Stimulated activated CD8-positive, alpha-beta memory T cell treated with anti-CD3 and anti-CD28 coated beads, Interleukin-12 subunit alpha, Interleukin-12 subunit beta, amount 100 ng/mL, for 24 hours (primary cell): Measurements from ENCODE around the gene LY6G6C.
A peak's percentile ranks its signal among the peaks of the same experiment; 100 is the strongest.

Source experiments
- DNase-seq: peaks from one replicate; pipeline ENCODE4 v3.0.0-alpha.2; 2020; ENCODE audit errors: extremely low read depth

LY6G6C gene

DNA sequence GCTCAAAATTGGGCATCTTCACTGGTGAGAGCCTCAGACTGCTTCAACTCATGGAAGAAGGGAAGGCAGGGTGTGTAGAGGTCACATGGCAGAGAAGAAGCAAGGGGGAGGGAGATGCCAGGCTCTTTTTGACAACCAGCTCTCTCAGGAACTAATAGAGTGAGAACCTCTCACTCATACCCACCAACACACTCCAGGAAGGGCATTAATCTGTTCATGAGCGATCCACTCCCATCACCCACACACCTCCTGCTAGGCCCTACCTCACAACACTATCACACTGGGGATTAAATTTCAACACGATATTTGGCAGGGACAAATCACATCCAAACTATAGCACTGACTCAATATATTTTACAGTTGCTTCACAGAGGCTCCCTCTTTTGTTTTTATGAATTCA is 20.3 kb upstream of the LY6G6C start:
- DNase-seq, result no peak

DNA sequence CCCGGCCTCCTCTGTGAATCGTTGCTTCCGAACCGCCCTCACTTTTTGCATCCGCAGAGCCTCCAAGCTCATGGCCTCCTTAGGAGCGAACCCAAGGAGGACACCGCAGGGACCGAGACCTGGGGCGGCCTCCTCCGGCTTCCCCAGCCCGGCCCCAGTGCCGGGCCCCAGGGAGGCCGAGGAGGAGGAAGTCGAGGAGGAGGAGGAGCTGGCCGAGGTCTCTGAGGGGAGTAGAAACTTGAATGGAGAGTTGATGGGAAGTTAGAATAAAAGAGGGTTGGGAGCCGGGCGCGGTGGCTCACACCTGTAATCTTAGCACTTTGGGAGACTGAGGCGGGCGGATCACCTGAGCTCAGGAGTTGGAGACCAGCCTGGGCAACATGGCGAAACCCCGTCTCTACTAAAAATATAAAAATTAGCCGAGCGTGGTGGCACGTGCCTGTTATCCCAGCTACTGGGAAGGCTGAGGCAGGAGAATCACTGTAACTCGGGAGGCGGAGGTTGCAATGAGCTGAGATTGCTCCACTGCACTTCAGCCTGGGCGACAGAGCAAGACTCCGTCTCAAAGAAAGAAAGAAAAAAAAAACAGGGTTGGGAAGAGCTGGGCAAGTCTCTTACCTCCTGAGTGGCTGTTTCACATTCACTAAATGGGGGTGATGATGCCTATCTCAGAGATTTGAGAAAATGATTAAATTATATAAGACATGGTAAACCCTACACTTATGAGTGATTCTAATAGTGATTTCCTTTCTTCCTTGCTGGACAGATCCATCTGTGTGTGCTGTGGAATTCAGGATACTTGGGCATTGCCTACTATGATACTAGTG is 19.1 kb upstream of the LY6G6C start:
- DNase-seq, result no peak

DNA sequence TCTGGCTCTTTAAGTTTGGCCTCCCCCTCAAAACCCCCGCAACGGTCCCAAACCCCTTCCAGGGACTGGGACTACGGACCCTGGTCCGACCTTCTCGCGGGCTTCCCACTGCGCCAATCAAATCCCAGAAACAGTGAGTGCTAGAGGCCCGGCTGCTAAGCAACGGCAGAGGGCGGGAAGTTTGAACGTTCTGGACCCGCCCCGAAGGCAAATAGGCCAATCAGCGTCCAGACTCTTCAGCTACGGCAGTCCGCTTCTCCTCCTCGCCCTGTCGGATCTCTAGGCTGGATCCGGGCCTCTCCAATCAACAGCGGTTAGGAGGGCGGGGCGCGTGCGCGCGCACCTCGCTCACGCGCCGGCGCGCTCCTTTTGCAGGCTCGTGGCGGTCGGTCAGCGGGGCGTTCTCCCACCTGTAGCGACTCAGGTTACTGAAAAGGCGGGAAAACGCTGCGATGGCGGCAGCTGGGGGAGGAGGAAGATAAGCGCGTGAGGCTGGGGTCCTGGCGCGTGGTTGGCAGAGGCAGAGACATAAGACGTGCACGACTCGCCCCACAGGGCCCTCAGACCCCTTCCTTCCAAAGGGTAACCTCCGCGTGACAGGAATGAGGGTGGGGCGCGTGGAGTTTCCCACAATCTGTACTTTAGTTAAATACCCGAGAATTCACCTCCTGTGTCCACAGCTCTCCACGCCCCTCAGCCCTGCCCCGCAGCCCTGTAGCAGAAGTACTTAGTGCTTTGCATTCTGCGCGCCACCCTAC is 18.3 kb upstream of the LY6G6C start, which contains the start of gene MSH5:
TSS of gene MSH5 (plus strand) at position 367 of the 758 bp plus-strand sequence. CDS start 462 bp downstream, outside the sequence.
- DNase-seq, result peak; percentile 84

DNA sequence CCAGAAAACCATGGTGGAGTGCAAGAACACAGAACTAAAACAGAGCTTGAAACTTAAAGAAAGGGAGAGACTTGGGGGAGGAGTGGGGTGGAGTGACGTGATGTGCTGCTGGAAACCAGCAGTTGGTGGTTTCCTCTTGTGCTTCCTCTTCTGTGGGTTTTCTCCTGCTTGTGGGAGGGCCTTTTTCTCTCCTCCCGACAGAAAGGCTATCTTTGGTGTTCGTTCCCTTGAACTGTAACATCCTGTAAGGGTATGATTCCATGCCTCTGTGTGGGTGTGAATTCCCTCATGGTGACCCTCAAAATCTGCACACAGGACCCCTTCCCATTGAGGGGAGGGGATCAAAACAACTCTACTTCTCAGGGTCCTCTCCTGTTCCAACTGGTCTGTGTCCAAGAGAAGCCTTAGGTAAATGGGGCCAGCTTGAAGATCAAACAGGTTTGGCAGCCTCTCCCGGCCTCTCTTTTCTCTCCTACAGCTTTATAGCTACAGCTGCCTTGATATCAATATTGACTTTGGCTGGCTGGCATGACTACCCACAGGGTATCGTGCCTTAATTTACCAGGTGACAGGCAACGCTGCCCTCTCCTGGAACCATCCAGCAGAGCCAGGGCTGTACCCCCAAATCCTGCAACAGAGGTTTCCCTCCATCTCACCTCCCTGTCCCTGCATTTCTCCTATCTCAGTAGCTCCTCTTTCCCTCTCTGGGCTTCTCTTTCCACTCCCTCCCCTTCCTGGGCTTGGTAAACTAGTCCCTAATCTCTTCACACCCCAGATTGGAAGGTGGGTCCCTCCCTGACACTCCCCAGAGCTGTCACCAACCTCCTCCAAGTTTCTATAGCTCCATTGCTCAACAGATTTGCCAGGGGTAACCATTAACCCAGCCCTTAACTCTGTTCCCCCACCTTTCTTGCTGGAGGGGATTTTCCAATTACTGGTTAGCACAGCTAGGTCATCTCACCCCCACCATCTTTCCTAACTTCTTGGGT is 16.7 kb upstream of the LY6G6C start:
- DNase-seq, result peak; percentile 37

DNA sequence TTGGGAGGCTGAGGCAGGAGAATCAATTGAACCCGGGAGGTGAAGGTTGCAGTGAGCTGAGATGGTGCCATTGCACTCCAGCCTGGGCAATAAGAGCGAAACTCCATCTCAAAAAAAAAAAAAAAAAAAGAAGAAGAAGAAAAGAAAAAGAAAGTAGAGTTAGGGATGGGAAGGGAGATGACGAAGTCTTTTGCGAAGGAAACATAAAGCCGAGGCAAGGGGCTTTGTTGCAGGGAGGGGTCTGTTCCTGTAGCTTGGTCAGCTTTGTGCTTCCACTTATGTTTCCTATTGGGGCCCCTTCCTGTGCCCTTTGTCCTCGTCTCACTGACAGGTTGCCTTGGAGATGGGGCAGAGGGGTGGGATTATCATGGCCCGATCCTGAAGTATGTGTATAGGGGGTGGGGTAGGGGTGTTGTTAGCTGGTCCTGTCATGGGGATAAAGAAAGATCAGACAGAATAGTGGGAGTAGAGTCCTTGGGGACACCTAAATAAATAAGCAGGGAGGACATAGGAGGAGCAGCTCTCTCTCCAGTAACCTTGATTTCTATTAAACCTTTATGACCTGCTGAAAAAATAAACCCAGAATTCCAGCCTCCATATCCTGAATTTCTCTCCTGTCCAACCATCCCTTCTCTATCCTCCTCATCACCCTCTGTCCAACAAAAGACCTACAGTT is 15.9 kb upstream of the LY6G6C start:
- DNase-seq, result no peak

DNA sequence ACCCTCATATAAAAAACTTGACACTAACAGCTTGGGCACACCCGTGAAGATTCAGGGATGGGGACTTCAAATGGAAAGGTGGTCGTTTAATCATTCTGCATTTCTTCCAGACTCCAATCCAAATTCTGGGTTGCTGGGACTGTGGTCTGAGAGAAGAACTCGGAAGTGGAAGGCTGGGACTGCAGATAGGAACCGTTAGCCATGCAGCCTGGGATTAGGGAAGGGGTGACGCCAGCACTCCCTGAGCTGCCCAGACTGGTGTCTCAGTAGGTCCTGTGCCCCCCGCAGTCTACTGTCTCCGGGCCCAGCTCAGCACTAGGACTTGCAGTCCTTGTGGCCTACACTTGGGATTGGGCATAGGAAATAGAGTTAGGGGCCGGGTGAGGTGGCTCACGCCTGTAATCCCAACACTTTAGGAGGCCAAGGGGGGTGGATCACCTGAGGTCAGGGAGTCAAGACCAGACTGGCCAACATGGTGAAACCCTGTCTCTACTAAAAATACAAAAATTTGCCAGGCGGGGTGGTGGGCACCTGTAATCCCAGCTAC is 15.3 kb upstream of the LY6G6C start:
- DNase-seq, result no peak

DNA sequence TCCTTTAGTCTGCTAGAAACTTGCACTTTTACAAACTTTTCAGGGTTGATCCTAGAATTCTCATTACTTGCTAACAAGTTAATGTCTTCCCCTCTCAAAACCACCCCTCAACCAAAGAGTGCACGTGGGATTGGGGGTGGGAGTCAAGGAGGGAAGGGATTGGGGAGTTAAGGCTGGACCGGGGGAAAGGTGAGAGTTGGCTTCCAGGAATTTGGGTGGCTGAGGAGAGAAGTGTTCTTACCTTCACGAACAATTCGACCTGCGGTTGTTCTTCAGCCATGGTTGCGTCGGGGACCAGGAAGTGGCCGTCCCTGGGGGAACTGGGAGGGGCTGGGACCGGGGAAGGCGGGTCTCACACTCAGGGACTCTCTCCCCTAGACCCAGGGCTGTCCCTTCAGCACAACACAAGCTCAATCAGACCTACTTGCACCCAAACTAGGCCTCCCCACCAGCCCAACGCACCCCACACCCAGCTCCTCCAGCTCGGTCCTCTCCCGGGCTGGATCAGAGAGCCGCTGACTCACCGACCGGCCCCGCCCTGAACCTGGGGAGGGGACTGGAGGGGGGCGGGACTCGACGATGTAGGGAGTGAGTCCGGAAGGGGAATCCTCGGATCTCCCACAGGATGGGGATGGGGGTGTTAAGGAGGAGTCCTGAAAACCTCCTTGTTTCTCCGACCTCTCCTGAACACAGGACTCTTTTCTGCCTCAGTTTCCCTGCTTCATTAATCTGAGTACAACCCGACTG is 14.6 kb upstream of the LY6G6C start, which contains the start of gene CLIC1:
TSS of gene CLIC1 (minus strand) at position 510 of the 747 bp plus-strand sequence. CDS start at position 280, 230 bp downstream.
- DNase-seq, result peak; percentile 49

DNA sequence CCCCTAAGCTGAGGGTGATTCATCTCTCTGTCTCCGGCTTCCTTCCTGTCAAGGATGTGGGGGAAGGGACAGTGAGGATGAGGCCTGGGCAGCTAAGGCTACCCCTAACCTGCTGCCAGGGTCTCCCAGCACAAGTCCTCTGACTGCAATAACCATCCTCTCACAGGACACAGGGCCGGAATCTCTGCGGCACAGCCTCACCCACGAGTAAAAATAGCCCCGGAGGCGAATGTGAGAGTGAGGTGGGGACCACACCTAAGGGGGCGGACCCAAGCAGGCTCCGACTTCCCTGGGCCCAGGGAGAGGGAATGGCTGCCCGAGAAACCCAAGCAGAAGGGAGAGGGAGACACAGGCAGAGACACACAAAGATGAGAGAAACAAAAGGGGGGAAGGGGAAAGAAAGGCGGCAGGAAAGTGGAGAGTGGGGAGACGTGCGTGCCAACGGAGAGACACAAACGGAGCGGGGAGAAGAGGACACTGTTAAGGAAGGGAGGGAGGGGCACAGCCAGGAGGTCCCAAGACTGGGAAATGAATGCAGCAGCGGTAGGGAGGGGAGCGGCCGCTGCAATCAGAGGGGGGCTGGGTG is 13.4 kb upstream of the LY6G6C start:
- DNase-seq, result no peak

DNA sequence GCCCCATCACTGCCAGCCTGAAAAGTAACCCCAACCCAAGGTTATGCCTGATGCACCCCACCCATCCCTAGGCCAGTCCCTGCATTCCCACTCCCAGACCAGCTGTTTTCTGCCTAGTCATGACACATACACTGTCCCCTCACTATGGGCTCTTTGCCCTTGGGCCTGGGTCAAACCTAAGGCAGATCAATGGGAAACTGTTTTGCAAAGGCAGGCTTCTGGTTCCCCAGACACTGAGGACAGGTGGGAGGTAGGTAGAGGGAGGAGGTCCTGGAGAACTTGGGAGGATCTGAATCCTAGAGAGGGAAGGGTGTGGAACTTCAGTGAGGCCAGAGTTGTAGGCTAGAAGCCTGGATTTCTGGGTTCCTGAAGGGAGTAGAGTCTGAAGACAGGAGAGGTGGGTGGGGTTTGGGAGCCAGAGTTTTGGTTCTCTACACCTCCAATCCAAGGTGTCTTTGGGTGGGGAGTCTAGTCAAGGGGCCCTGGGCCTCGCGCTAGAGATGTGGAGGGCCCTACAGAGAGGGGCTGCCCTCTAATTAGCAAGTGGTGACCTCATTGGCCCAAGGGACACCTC is 12.8 kb upstream of the LY6G6C start:
- no peak for DNase-seq

DNA sequence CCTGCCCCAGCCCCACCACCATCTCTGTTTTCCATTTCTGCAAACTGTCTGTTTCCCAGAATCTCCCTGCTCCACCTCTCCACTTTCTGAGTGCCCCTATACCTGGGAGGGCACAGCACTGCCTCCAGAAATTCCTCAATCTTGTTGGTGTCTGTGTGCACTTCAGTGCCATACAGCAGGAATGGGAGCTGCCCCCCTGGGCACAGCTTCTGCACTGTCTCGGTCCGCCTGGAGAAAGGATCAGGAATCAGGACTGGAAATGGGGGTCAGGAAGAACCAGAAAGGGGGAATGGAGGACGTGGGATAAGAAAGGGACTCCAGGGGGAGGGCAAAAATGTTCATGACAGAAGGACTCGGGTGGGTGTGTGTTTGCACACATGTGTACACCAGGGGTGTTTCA is 12.2 kb upstream of the LY6G6C start:
- no peak for DNase-seq

DNA sequence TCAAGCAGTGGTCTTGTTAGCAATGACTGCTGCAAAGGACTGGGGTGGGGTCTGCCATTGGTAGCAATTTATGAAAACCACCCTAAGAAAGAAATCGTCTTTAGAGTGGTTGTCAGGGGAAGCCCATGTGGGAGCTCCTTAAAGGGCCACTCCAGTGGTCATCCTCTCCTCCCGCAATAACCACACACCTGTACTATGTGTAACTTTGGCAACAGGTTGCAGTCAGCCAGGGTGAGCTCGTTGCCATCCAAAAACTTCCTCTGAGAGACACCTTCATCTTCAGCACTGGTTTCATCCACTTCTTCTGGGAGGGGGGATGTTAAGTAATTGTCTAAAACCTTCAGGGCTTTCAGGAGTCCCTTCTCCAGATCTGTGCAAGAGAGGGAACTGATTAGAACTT is 10.5 kb upstream of the LY6G6C start:
- no peak for DNase-seq

DNA sequence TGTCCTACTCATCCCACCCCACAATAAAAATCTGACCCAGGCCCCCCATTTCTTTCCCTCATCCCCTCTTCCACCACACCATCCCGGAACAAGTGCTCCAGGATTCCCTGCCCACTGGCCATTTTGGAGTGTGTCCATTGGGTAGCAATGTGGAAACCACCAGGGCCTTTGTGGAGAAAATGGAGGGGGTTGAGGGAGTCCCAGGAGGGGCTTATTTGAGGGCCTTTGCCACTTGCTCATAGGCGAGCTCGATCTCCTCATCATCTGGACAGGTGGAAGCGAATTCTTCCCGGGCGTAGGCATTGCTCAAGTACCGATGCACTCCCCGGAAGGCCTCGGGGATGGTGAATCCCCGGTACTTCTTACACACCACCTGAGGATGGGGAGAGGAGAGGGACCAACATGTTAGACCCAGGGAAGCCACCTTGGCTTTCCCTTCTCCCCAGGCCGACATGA is 9.1 kb upstream of the LY6G6C start:
- no peak for DNase-seq

DNA sequence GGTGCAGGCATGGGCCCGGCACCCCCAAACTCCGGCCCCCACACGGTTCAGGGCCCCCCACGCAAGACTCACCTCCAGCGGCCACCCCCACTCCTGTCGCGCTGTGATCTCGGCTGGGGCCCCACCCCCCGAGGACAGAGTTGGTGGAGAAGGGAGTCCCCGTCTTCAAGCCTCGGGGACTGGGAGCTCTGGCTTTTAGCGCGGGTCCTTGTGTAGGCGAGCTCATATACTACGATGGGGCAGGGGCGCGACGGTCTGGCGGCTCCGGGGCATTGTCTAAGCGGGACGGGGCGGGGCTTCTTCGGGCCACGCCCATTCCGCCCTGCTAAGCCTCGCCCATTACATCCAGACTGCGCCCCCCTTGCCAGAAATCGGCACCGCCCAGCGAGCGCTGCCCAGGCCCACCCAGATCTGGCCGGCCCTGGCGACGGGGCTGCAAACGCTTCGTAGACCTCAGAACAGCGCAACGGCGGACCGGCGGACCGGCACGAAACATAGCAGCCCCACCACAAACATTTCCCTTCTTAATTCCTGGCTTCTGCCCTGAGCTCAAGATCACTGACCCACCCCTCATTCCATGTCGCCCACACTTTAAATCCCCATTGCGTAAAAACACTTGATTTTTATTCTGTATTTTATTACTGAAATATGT is 8.6 kb upstream of the LY6G6C start:
- peak; percentile 40 for DNase-seq

DNA sequence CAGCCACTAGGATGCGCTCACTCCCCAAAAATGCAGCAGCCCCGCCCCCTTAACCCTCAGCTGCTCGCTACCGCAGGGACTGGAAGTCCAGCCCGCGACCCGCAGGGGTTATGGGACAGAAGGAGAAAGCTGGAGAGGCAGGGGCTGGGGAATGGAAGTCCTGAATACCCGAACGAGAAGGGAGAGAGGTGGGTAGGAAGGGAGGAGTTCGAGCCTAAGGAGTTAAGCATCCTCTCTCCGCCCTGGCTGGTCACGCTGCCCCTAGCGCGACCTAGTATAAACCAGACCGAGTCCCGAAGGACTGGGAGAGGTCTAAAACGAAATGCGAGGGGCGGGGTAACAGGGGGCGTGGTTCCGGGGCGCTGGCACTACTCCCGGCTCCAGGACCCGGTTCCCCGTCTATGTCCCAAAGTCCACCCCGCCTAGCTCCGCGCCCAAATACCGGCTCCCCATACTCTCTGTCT is 8.0 kb upstream of the LY6G6C start:
- DNase-seq, result peak; percentile 33

DNA sequence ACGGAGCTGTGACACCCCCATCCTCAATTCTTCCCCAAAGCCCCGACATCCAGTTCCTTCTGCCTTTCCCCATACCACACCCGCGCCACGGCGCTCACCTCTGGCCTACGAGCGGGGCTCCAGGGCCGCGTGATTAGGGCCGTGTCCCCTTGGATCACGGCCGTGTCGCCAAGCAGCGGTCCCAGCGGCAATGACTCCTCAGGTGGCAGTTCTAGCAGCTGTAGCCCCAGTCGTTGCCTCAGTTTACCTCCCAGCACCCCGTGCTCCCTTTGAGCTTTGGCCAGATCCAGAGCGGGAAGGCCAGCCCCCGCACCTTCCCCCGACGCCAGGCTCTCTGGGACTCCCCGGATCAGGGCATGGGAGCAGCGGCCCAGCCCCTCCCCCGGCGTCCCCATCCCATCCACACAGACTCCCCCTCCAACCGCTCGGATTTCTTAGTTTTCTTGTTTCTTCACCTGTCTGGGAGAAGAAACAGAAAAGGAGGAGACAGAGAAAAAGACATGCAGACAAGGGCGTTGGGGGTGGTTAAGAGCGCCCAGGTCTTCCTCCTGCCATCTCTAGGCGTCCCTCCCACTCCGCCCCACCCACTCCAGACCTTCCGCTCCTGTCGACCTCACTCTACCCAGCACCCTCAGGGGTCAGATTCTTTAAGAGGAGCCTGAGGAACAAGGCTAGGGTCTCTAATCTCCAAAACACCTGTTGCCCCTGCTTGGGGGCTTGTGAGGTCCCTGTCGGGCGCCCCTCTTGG is 7.4 kb upstream of the LY6G6C start, which contains the start of gene DDAH2:
TSS of gene DDAH2 (minus strand) at position 533 of the 748 bp plus-strand sequence. CDS start at position 395, 138 bp downstream.
- no peak for DNase-seq

DNA sequence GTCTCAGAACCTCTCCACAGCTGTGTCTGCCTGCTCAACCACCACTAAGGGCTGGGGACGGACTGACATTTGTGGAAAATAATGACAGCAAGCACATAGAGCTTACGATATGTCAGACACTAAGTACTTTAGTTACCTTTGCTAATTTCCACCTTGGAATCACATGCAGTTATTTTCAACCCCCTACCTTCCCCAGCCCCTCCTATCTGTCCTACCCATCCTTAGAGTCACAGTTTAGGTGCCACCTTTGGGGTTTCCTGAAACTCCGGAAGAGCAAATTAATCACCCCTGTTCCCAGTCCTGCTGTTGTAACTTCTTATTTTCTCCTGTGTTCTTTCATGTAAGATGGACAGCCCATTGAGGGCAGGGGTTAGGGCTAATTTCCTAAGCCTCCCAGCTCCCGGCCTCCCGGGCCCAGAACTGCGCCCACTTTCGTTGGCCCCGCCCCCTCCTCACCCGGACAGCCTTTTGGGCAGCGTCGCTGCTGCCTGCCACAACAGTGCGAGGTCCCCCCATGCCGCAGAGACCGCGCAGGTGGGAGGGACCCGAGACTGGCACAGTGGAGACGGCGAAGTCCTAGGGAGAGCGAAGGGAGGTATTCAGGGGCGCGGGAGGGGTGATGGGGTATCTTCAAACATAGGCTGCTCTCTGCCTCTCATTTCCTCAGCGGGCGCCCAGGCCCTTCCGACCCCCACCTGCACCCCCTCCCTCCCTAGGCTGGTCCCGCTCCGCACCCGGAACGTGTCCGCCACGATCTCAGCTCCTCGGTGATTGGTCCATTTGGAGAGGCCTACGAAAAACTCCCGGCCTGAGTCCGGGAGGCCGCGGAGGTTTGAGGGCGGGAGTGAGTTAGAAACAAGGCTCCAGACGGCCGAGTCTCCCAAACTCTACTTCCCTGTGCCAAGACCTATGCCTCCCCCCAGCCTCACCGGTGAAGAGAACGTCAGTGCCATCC is 6.4 kb upstream of the LY6G6C start:
- no peak for DNase-seq
